Fibroblast of lung (primary cell): Measurements from ENCODE around the gene IFIT2. TPM values are rescaled to one million over a fixed set of nuclear protein-coding genes. Genes with fewer than 3 reads are reported as not detected.

ENCODE experiments used
- DNase-seq, 2 donors: peaks; one replicate each; pipeline versions ENCODE4 v3.0.0 to v3.0.0-alpha.2; 2010; ENCODE audit warnings: low read depth in 2 of 2
- H2AFZ ChIP-seq: 2 replicates; pipeline ENCODE4 v1.5.1; 2012; ENCODE audit warnings: low read length, control low read depth, inconsistent platforms
- H3K27ac ChIP-seq: 2 replicates; pipeline ENCODE4 v1.5.1; 2011; ENCODE audit warnings: low read length, control low read depth; ENCODE audit not compliant: insufficient read depth
- H3K27me3 ChIP-seq: 2 replicates; pipeline ENCODE4 v1.5.1; 2011; ENCODE audit warnings: mild to moderate bottlenecking, low read length; ENCODE audit not compliant: control insufficient read depth, insufficient read depth
- H3K36me3 ChIP-seq: 2 replicates; pipeline ENCODE4 v1.5.1; 2011; ENCODE audit warnings: low read length; ENCODE audit not compliant: control insufficient read depth, insufficient read depth
- H3K4me1 ChIP-seq: 2 replicates; pipeline ENCODE4 v1.5.1; 2011; ENCODE audit warnings: low read length; ENCODE audit not compliant: control insufficient read depth, insufficient read depth; ENCODE audit errors: extremely low read depth
- H3K4me2 ChIP-seq: 2 replicates; pipeline ENCODE4 v1.5.1; 2011; ENCODE audit warnings: low read length, control low read depth; ENCODE audit not compliant: insufficient read depth; ENCODE audit errors: extremely low read depth
- H3K4me3 ChIP-seq, 4 experiments: fragments of 200-600 bp in 1 of 4; sonication (generic) in 1 of 4; replicated peaks in 1 of 4; 2 replicates each; pipeline ENCODE4 v1.5.1; 2011 to 2016; ENCODE audit warnings: low read length in 4 of 4, low read depth in 3 of 4, mild to moderate bottlenecking in 3 of 4, control low read depth in 2 of 4, inconsistent platforms in 1 of 4, mixed read lengths in 1 of 4; ENCODE audit not compliant: insufficient read depth in 1 of 4; ENCODE audit errors: control extremely low read depth in 1 of 4
- H3K79me2 ChIP-seq: 2 replicates; pipeline ENCODE4 v1.5.1; 2012; ENCODE audit warnings: mild to moderate bottlenecking, low read length, inconsistent platforms; ENCODE audit not compliant: control insufficient read depth, insufficient read depth
- H3K9ac ChIP-seq: 2 replicates; pipeline ENCODE4 v1.5.1; 2011; ENCODE audit warnings: mild to moderate bottlenecking, low read length, control low read depth; ENCODE audit not compliant: insufficient read depth
- H3K9me3 ChIP-seq: 2 replicates; pipeline ENCODE4 v1.5.1; 2012; ENCODE audit warnings: low read depth, low read length; ENCODE audit not compliant: control insufficient read depth, insufficient read depth
- H4K20me1 ChIP-seq: 2 replicates; pipeline ENCODE4 v1.5.1; 2011; ENCODE audit warnings: low read length; ENCODE audit not compliant: control insufficient read depth, insufficient read depth; ENCODE audit errors: extremely low read depth
- CTCF ChIP-seq, 2 donors: IDR thresholded peaks in 1 of 2; conservative IDR thresholded peaks in 1 of 2; 1 replicate in 1 of 2; 2 replicates in 1 of 2; pipeline ENCODE4 v1.5.1; 2011 to 2012; ENCODE audit warnings: low read length in 2 of 2, control low read depth in 1 of 2, inconsistent platforms in 1 of 2, low read depth in 1 of 2, mild to moderate bottlenecking in 1 of 2
- EZH2 ChIP-seq: IDR thresholded peaks from 2 replicates; pipeline ENCODE4 v1.5.1; 2012; ENCODE audit warnings: low read length, control low read depth, mild to moderate bottlenecking; ENCODE audit errors: missing control alignments
- polyA plus RNA-seq, 2 donors: library from polyadenylated mRNA; depleted of rRNA in 1 of 2; stranded (reverse) in 1 of 2; unstranded in 1 of 2; fragments of >200 nt; gene quantifications; 2 replicates each; pipeline ENCODE4 v1.2.1, GENCODE V29; 2011 to 2012; ENCODE audit warnings: missing spikeins in 1 of 2
- total RNA-seq: library from RNA; depleted of rRNA; stranded (reverse); fragments of >200 nt; gene quantifications from 2 replicates; pipeline ENCODE4 v1.2.1, GENCODE V29; 2014

The IFIT2 gene
- total and polyA plus RNA-seq, 2 donors (not counting 1 experiment from before 2014, with no cell fraction given): 12.1 to 21.6 TPM

GRCh38 chr10:89342206-89342958, 40.5 kb downstream of the IFIT2 start:
- Histone ChIP-seq H3K4me2 (no peak overlapping the region), H3K9me3 (no peaks in the 10 kb centered on the region), H3K27me3 (no peaks in the 10 kb centered on the region), H3K79me2 (no peaks in the 10 kb centered on the region), H3K36me3 (peaks cover 2% of the 10 kb centered on the region), H4K20me1 (no peaks in the 10 kb centered on the region), H2AFZ (no peak overlapping the region), H3K4me3 (no peak overlapping the region), H3K9ac (no peak overlapping the region), H3K27ac (no peak overlapping the region), H3K4me1 (peaks cover 3% of the 10 kb centered on the region)
- TF ChIP-seq CTCF (conservative IDR thresholded peaks at IDR 0.05 in 1 of 2, IDR thresholded peaks at IDR 0.05 in 1 of 2; ENCODE audit: low read depth in 1 of 2, low read length in 2 of 2) (no peak), EZH2 (no peak)
- DNase-seq: peak; percentile 83 to 85

- Histone ChIP-seq H3K9ac (no peak overlapping the region), H3K27me3 (no peaks in the 10 kb centered on the region), H3K4me3 (no peak overlapping the region), H3K36me3 (peaks cover 2% of the 10 kb centered on the region), H2AFZ (no peak overlapping the region), H4K20me1 (no peaks in the 10 kb centered on the region), H3K79me2 (no peaks in the 10 kb centered on the region), H3K4me2 (no peak overlapping the region), H3K9me3 (no peaks in the 10 kb centered on the region), H3K4me1 (peaks cover 3% of the 10 kb centered on the region), H3K27ac (no peak overlapping the region)
- no peak for TF ChIP-seq EZH2
- TF ChIP-seq CTCF (conservative IDR thresholded peaks at IDR 0.05 in 1 of 2, IDR thresholded peaks at IDR 0.05 in 1 of 2; ENCODE audit: low read depth in 1 of 2, low read length in 2 of 2): no peak
- no peak for DNase-seq
Measured at GRCh38 chr10:89343089-89343767, 41.4 kb downstream of the IFIT2 start.

GRCh38 chr10:89344156-89344555, 42.3 kb downstream of the IFIT2 start:
- Histone ChIP-seq H3K79me2 (no peaks in the 10 kb centered on the region), H4K20me1 (no peaks in the 10 kb centered on the region), H2AFZ (no peak overlapping the region), H3K27ac (no peak overlapping the region), H3K4me1 (peaks cover 3% of the 10 kb centered on the region), H3K27me3 (no peaks in the 10 kb centered on the region), H3K4me2 (no peak overlapping the region), H3K4me3 (no peak overlapping the region), H3K9ac (no peak overlapping the region), H3K36me3 (no peaks in the 10 kb centered on the region), H3K9me3 (no peaks in the 10 kb centered on the region)
- no peak for DNase-seq
- no peak for TF ChIP-seq CTCF (conservative IDR thresholded peaks at IDR 0.05 in 1 of 2, IDR thresholded peaks at IDR 0.05 in 1 of 2; ENCODE audit: low read depth in 1 of 2, low read length in 2 of 2)
- TF ChIP-seq EZH2: no peak
